Retina (tissue), 1 donor: ENCODE measurements around the gene ZHX3.

Experiments used
- DNase-seq: peaks from one replicate; pipeline ENCODE4 v3.0.0-alpha.2; 2016

ZHX3 gene

DNA sequence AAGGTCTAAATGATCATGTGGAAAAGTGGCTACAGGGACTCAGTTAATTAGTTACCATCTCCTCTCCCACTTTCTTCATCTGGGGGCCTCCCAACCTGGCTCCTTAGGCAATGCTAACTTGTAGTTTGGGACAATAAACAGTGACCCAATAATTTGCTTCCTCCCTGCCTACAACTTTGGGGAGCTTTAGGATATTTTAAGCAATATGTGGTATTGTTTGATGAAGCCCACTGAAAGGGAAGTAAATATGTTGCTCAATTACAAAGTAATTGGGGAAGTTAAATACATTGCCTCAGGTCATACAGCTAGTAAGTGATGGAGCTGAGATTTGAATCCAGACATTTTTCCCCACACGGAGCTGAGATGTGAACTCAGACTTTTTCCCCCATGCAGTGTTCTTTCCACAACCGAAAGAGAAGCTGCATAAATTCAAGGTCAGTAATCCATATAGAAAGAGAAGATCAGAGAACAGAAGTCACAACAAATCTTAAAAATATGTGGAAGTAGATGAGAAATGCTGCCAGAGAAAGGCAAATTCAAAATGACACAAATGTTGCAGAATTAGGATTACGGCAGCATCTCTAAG lies 26.6 kb downstream of the ZHX3 start:
- DNase-seq = no peak

DNA sequence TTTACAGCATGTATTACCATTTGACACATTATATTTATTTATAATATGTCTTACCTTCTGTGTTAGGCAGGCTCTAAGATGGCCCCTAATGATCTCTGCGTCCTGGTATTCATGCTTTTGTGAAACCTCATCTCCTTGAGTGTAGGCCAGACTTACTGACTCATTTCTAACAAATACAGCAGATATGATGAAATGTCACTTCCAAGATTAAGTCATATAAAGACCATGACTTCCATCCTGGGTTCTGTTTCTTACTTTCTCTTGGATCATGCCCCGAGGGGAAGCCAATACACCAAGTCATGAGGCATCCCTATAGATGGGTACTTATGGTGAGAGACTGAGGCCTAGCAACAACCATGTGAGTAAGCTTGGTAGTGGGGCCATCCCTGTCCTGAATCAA lies 30.2 kb downstream of the ZHX3 start:
- no peak for DNase-seq

DNA sequence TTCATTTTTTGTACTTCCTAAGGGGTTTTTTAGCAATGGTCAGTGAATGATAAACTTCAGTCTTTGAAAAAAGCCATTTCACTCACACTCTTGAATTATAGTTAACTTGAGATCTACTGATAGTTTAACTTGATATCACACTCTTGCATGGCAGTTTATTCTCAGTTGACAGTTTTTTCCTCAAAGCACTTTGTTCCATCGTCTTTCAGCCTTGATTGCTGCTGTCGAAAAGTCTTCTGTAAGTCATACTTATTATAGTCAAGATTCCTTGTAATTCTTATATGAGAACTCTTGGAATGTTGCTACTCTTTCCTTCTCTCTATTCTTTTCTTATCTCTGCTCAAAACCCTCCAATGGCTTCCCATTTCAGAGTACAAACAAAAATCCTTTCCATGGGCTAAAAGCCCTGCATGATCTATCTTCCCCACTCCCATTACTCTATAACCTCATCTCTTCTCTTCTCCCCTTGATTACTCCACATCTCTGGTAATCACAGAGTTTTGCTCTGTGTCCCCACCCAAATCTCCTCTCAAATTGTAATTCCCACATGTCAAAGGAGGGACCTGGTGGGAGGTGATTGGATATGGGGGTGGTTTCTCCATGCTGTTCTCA lies 31.2 kb downstream of the ZHX3 start:
- no peak for DNase-seq

DNA sequence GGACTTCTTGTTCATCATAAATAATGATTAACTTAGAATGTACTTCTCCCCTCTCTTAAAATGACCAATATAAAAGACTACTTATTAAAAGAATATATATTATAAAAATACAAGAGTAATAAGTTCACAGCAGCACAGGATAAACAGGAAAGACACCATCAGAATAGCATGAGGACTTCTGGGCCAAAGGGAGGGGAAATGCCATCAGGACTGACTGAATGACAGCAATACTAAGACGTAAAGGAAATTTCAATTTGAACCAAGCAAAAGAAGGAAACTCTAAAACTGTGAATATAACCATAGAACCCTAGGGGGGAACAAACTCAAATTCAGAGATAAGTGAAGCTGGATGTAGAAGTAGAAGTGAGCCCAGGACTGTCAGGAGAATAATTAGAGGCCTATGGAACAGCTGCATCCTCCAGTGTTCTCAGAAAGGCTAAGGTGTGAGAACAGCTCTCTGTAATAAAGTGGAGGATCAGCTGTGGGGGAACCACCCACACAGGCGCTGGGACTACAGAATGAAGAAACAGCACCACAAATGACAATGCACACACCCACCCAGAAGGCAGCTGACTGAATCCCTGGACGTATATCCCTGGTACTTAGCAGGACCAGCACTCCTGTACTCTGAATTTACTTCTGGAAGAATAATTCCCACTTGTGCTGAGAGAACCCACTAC lies 37.8 kb downstream of the ZHX3 start:
- DNase-seq = no peak

DNA sequence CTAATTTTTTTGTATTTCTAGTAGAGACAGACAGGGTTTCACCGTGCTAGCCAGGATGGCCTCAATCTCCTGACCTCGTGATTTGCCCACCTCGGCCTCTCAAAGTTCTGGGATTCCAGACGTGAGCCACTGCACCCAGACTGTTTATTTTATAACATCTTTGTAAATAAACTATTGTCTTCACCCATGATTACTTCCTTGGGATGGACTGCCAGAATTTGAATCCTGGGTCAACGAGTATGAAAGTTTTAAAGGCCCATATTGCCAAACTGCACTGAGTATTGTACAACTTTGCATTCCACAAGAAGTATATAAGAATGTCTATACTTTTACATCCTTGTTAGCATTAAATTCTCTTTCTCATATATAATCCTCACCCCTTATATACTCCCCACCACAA lies 38.6 kb downstream of the ZHX3 start:
- no peak for DNase-seq

GRCh38 chr20:41277049-41277448 lies 40.5 kb downstream of the ZHX3 start:
- no peak for DNase-seq

GRCh38 chr20:41276317-41276751 lies 41.2 kb downstream of the ZHX3 start:
- DNase-seq = peak; percentile 8

DNA sequence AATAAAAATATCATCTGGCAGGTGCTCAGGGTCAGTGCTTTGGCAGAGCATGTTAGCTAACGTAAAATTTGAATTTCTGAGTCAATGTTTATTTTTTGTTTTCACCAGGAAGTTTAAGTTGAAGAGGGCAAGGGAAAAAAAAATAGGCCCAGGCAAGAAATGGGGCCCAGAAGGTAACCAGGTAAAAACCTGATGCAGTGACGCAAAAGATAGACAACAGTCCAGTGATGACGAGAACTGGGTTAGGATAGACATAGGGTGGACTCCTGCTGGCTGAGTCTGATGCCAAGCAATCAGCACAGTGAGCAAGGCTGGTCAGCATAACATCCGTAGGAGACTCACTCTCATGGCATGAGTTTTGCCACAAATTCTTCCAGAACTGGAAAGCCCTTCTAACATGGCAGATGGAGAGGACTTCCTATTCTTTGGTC lies 42.2 kb downstream of the ZHX3 start:
- DNase-seq = no peak

DNA sequence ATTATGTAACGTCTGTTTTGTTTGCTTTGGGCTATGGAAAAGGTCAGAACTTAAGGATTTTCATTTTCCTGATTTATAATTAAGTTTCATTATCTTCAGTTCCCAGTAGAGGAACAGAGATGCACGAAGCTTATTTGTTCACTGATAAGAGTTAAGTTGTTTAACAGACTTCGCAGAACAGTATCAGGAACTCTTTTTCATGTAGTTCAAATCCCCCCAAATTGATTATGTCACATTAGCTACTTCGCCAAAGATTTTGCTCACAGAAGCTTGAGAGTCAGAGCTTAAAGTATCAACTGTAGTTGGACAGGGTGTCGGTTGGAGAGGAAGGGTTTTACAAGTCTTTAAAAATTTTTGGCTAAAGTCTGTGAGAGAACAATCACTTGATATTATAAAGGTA lies 43.4 kb downstream of the ZHX3 start:
- DNase-seq = no peak

DNA sequence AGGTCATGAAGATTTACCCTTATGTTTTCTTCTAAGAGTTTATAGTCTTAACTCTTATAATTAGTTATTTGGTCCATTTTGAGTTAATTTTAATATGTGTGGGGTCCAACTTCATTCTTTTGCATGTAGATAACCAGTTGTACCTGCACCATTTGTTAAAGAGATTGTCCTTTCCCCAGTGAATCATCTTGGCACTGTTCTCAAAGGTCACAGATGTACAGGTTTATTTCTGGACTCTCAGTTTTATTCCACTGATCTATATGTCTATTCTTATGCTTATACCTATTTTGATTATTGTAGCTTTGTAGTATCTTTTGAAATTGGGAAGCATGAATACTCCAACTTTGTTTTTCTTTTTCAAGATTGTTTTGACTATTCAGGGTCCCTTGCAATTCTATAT lies 44.1 kb downstream of the ZHX3 start:
- DNase-seq = no peak

DNA sequence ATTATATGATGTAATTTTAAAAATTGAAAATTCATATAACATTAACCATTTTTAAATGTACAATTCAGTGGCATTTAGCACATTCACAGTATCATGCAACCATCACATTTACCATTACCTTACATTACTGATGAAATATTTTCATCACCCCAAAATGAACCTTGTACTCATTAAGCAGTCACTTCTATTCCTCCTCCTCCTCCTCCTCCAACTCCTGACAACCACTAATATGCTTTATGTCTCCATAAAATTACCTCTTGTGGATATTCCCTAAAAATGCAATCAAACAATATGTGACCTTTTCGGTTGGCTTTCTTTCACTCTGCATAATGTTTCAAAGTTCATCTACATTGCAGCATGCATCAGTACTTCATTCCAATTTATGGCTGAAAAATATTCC lies 45.2 kb downstream of the ZHX3 start:
- no peak for DNase-seq

- DNase-seq = no peak
Observed at GRCh38 chr20:41268917-41269652, 48.4 kb downstream of the ZHX3 start.

- DNase-seq = no peak
Observed at GRCh38 chr20:41268402-41268801, 49.1 kb downstream of the ZHX3 start.

- no peak for DNase-seq
Observed at GRCh38 chr20:41265938-41266337, 51.6 kb downstream of the ZHX3 start.

DNA sequence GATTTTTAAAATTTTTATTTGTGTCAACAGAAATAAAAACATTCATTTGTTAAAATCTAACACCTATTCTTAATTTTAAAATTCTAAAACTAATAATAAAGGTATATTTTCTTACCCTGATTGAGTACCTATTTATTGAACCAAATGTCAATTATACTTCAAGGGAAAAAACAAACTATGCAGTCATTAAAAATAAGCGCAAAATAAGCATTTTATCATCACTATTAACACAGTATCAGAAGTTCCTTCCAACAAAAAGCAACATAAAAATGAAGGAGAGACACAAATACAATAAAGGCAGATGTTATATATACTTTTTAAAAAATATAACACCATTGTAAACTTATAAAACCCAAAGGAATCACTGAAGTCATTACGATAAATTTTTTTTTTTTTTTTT lies 52.7 kb downstream of the ZHX3 start:
- DNase-seq = no peak

- no peak for DNase-seq
Observed at GRCh38 chr20:41261790-41262717, 55.5 kb downstream of the ZHX3 start.

DNA sequence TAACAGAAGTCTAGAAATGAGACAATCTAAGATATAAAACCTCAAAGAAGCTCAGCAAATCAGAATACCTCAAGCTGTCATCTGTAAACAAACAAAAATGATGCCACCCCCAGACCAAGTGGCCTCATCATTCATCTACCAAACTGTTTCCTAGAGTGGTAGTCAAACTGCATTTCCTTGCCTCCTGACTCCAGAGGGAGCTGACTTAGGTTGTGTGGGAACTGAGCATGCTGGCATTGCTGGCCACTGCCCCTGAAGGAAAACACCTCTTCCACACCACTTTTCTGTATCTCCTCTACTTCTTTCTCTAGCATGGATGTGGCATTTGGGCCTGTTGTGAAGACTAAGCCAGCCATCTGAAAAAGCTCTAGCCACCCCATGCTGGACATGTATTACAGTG lies 56.3 kb downstream of the ZHX3 start:
- DNase-seq = no peak

GRCh38 chr20:41260734-41261220 lies 56.8 kb downstream of the ZHX3 start:
- no peak for DNase-seq

DNA sequence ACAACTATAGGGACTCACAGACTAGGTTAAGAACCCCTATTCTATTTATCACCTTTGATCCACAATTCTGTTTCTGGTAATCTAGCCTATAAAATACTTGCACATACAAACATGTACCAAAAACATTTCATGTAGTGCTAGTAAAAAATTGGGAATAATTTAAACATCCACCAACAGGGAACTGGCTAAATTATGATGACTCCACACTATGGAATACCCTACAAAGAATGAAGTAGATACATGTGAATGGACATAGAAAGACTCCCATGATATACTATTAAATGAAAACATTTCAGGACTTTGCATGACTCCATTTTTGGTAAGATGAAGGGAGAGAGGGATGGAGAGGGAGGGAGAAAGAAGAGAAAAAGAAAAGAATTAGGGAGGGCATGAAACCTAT lies 58.2 kb downstream of the ZHX3 start:
- no peak for DNase-seq

GRCh38 chr20:41258474-41258873 lies 59.1 kb downstream of the ZHX3 start:
- no peak for DNase-seq

- no peak for DNase-seq
Observed at GRCh38 chr20:41256516-41256915, 61.0 kb downstream of the ZHX3 start.

- DNase-seq = no peak
Observed at GRCh38 chr20:41255655-41256054, 61.9 kb downstream of the ZHX3 start.
